ENCODE data around the gene SMARCAL1.

DNA sequence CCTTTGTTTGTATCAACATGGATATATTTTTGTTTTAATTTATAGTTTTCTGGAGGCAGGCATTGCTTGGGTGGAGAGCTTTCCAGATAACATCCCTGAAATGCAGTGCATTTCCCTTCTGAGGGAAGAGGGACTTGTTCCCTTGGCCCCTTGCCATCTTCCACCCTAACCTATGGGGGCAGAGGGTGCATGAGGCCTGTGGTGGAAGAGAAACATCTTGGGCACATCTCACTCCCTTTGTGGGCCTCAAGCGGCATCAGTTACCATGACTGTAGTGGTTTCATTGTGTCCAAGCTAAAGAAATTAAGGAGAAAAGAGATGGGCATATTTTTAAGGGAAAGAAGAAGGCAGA, 81.0 kb downstream of the SMARCAL1 start:
- TF ChIP-seq, protein P1, sequence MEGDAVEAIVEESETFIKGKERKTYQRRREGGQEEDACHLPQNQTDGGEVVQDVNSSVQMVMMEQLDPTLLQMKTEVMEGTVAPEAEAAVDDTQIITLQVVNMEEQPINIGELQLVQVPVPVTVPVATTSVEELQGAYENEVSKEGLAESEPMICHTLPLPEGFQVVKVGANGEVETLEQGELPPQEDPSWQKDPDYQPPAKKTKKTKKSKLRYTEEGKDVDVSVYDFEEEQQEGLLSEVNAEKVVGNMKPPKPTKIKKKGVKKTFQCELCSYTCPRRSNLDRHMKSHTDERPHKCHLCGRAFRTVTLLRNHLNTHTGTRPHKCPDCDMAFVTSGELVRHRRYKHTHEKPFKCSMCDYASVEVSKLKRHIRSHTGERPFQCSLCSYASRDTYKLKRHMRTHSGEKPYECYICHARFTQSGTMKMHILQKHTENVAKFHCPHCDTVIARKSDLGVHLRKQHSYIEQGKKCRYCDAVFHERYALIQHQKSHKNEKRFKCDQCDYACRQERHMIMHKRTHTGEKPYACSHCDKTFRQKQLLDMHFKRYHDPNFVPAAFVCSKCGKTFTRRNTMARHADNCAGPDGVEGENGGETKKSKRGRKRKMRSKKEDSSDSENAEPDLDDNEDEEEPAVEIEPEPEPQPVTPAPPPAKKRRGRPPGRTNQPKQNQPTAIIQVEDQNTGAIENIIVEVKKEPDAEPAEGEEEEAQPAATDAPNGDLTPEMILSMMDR (IDR thresholded peaks at IDR 0.05), result no peak
- no peak for TF ChIP-seq EZH2 (IDR thresholded peaks at IDR 0.05; ENCODE audit: borderline replicate concordance, insufficient read depth, low read depth, low read length, poor library complexity, severe bottlenecking)

All from B cell (primary cell).